HepG2 (cell line): Measurements from ENCODE around the gene MRPL30. TPM values are rescaled to one million over a fixed set of nuclear protein-coding genes. Genes with fewer than 3 reads are reported as not detected.

Source experiments
- CC2D1A ChIP-seq: sonication (generic); formaldehyde crosslinking; IDR thresholded peaks from 2 replicates; pipeline ENCODE4 v1.8.1; 2023; ENCODE audit warnings: mild to moderate bottlenecking, missing genetic modification reagents
- CCDC6 ChIP-seq: sonication (generic); formaldehyde crosslinking; IDR thresholded peaks from 2 replicates; pipeline ENCODE4 v1.8.1; 2022; ENCODE audit warnings: mild to moderate bottlenecking, missing genetic modification reagents, moderate library complexity
- CEBPB ChIP-seq: IDR thresholded peaks from 2 replicates; pipeline ENCODE4 v1.6.1; 2011; ENCODE audit warnings: low read depth, low read length, improper control_type of control experiment, borderline replicate concordance
- HDAC6 ChIP-seq: fragments of 200-600 bp; sonication (generic); IDR thresholded peaks from 2 replicates; pipeline ENCODE4 v1.7.0; 2017; ENCODE audit warnings: mild to moderate bottlenecking, antibody characterized with exemption, low read length, low read depth
- IKZF4 ChIP-seq: sonication (generic); formaldehyde crosslinking; IDR thresholded peaks from 2 replicates; pipeline ENCODE4 v1.5.1; 2020; ENCODE audit warnings: borderline replicate concordance, mild to moderate bottlenecking, low read depth, missing genetic modification reagents; ENCODE audit errors: not compliant biosample characterization
- KMT2B ChIP-seq: IDR thresholded peaks from 2 replicates; pipeline ENCODE4 v1.6.1; 2016; ENCODE audit warnings: missing genetic modification reagents, missing compliant biosample characterization
- NCOA2 ChIP-seq: sonication (generic); formaldehyde crosslinking; IDR thresholded peaks from 2 replicates; pipeline ENCODE4 v1.8.0; 2022; ENCODE audit warnings: inconsistent platforms
- NCOR1 ChIP-seq: fragments of 200-600 bp; sonication (generic); IDR thresholded peaks from 2 replicates; pipeline ENCODE4 v1.7.0; 2017; ENCODE audit warnings: antibody characterized with exemption, low read length, borderline replicate concordance
- NR0B2 ChIP-seq: sonication (generic); formaldehyde crosslinking; IDR thresholded peaks from 2 replicates; pipeline ENCODE4 v1.4.0; 2020; ENCODE audit warnings: mild to moderate bottlenecking, missing genetic modification reagents
- PAXIP1 ChIP-seq: sonication (generic); formaldehyde crosslinking; conservative IDR thresholded peaks from 2 replicates; pipeline ENCODE4 v1.4.0; 2020; ENCODE audit warnings: mild to moderate bottlenecking, missing genetic modification reagents, moderate library complexity
- POLR2AphosphoS5 ChIP-seq: IDR thresholded peaks from 2 replicates; pipeline ENCODE4 v1.6.1; 2012; ENCODE audit warnings: low read depth, low read length
- SIX4 ChIP-seq: sonication (generic); formaldehyde crosslinking; IDR thresholded peaks from 2 replicates; pipeline ENCODE4 v1.4.0; 2020; ENCODE audit warnings: missing genetic modification reagents
- ZFAT ChIP-seq: sonication (generic); formaldehyde crosslinking; conservative IDR thresholded peaks from 2 replicates; pipeline ENCODE4 v1.8.1; 2023; ENCODE audit warnings: missing genetic modification reagents, inconsistent platforms
- ZFP36L1 ChIP-seq: sonication (generic); formaldehyde crosslinking; IDR thresholded peaks from 2 replicates; pipeline ENCODE4 v1.8.0; 2022; ENCODE audit warnings: mild to moderate bottlenecking, missing genetic modification reagents, moderate library complexity
- ZMAT3 ChIP-seq: sonication (generic); formaldehyde crosslinking; conservative IDR thresholded peaks from 2 replicates; pipeline ENCODE4 v1.7.0; 2021; ENCODE audit warnings: missing genetic modification reagents
- ZNF121 ChIP-seq: sonication (generic); formaldehyde crosslinking; IDR thresholded peaks from 2 replicates; pipeline ENCODE4 v1.5.0; 2020; ENCODE audit warnings: mild to moderate bottlenecking, missing genetic modification reagents
- ZNF143 ChIP-seq: sonication (generic); formaldehyde crosslinking; IDR thresholded peaks from 2 replicates; pipeline ENCODE4 v1.4.0; 2020; ENCODE audit warnings: missing genetic modification reagents
- ZNF280D ChIP-seq: sonication (generic); formaldehyde crosslinking; IDR thresholded peaks from 2 replicates; pipeline ENCODE4 v1.5.1; 2020; ENCODE audit warnings: mild to moderate bottlenecking, missing genetic modification reagents
- ZNF383 ChIP-seq: sonication (generic); formaldehyde crosslinking; IDR thresholded peaks from 2 replicates; pipeline ENCODE4 v1.4.0; 2020; ENCODE audit warnings: missing genetic modification reagents, mild to moderate bottlenecking, borderline replicate concordance
- ZNF709 ChIP-seq: sonication (generic); formaldehyde crosslinking; IDR thresholded peaks from 2 replicates; pipeline ENCODE4 v1.5.0; 2020; ENCODE audit warnings: mild to moderate bottlenecking, missing genetic modification reagents
- ZNF83 ChIP-seq: sonication (generic); formaldehyde crosslinking; IDR thresholded peaks from 2 replicates; pipeline ENCODE4 v1.4.0; 2020; ENCODE audit warnings: missing genetic modification reagents, mild to moderate bottlenecking, borderline replicate concordance
- ZSCAN21 ChIP-seq: sonication (generic); formaldehyde crosslinking; IDR thresholded peaks from 2 replicates; pipeline ENCODE4 v1.8.0; 2022; ENCODE audit warnings: mild to moderate bottlenecking, missing genetic modification reagents, moderate library complexity, borderline replicate concordance
- ZSCAN22 ChIP-seq: sonication (generic); formaldehyde crosslinking; IDR thresholded peaks from 2 replicates; pipeline ENCODE4 v1.4.0; 2020; ENCODE audit warnings: mild to moderate bottlenecking, missing genetic modification reagents
- polyA plus RNA-seq, 8 experiments: library from polyadenylated mRNA; depleted of rRNA in 3 of 8; stranded (reverse) in 7 of 8; unstranded in 1 of 8; fragments of >200 nt; fragmentation: Illumina TruSeq in 4 of 8; extraction: Trizol in 4 of 8; gene quantifications; 2 replicates each; pipeline versions ENCODE4 v1.2.1 to v1.2.3, GENCODE V29; 2011 to 2016; ENCODE audit warnings: low read depth in 4 of 8, missing spikeins in 1 of 8, mixed read lengths in 1 of 8; ENCODE audit not compliant: insufficient read depth in 1 of 8
- total RNA-seq, 5 experiments: library from RNA; depleted of rRNA; stranded (reverse); fragments of >200 nt; fragmentation: Illumina TruSeq; extraction: Trizol; gene quantifications; 2 replicates each; pipeline ENCODE4 v1.2.3, GENCODE V29; 2016; ENCODE audit warnings: low read depth in 1 of 5

The MRPL30 gene
- total and polyA plus RNA-seq, 2 of the 13 experiments (the other 11 are each of a cell fraction or from before 2014, with no cell fraction given) = 30.2 to 75.3 TPM

- TF ChIP-seq ZNF280D (CRISPR knock-in tag) (peak; percentile 74; the same call in 1 of the 2 replicates), ZMAT3 (CRISPR knock-in tag) (0 out of 2 replicates have a peak, but pooled peaks have one; percentile 83), ZNF383 (no peak; the same call in 1 of the 2 replicates), POLR2AphosphoS5 (peak; percentile 97), ZNF121 (CRISPR knock-in tag) (no peak; the same call in 1 of the 2 replicates), CEBPB (peak; percentile 60; the same call in 1 of the 2 replicates), NR0B2 (no peak; the same call in 1 of the 2 replicates), HDAC6 (no peak), PAXIP1 (CRISPR knock-in tag) (peak; percentile 68), NCOA2 (CRISPR knock-in tag) (peak; percentile 76), ZSCAN21 (CRISPR knock-in tag) (peak; percentile 91), KMT2B (CRISPR knock-in tag) (peak; percentile 99), ZNF83 (CRISPR knock-in tag) (peak; percentile 64; the same call in 1 of the 2 replicates), ZSCAN22 (no peak), NCOR1 (peak; percentile 75; the same call in 1 of the 2 replicates), IKZF4 (CRISPR knock-in tag) (peak; percentile 57), ZNF143 (peak; percentile 86), CC2D1A (CRISPR knock-in tag) (no peak), ZNF709 (CRISPR knock-in tag) (peak; percentile 89; the same call in 1 of the 2 replicates), ZFAT (CRISPR knock-in tag) (no peak), SIX4 (peak; percentile 76; the same call in 1 of the 2 replicates), CCDC6 (CRISPR knock-in tag) (peak; percentile 91), ZFP36L1 (CRISPR knock-in tag) (no peak; the same call in 1 of the 2 replicates)
These were observed at the start of gene MRPL30, which contains the start of gene MITD1 (continued) for GRCh38 chr2:99180755-99181623.
